Right atrium auricular region (tissue), 2 donors: Measurements from ENCODE around the gene ATRN. TPM values are rescaled to one million over a fixed set of nuclear protein-coding genes. Genes with fewer than 3 reads are reported as not detected.

Source experiments
- DNase-seq: peaks from one replicate; pipeline ENCODE4 v3.0.0-alpha.2; 2019; ENCODE audit warnings: low spot score
- H3K27ac ChIP-seq, 2 donors: fragments of 200-600 bp; sonication (generic); 1 replicate in 1 of 2; 2 replicates in 1 of 2; pipeline ENCODE4 v1.5.1; 2016 to 2019
- H3K27me3 ChIP-seq, 2 donors: fragments of 200-600 bp; sonication (generic); one replicate each; pipeline versions ENCODE4 v1.5.1 to v1.6.0; 2017 to 2019
- H3K36me3 ChIP-seq: fragments of 200-600 bp; sonication (generic); one replicate; pipeline ENCODE4 v1.5.1; 2016
- H3K4me1 ChIP-seq, 2 donors: fragments of 200-600 bp; sonication (generic); one replicate each; pipeline versions ENCODE4 v1.5.1 to v1.6.0; 2017 to 2019
- H3K4me3 ChIP-seq, 2 donors: fragments of 200-600 bp; sonication (generic); 1 replicate in 1 of 2; 2 replicates in 1 of 2; pipeline ENCODE4 v1.5.1; 2017 to 2019; ENCODE audit warnings: mild to moderate bottlenecking in 1 of 2, moderate library complexity in 1 of 2
- H3K9me3 ChIP-seq, 2 donors: fragments of 200-600 bp; sonication (generic); one replicate each; pipeline ENCODE4 v1.5.1; 2019
- total RNA-seq, 2 donors: library from RNA; depleted of rRNA; stranded (reverse); fragments of >200 nt; gene quantifications; one replicate each; pipeline ENCODE4 v1.1.0, GENCODE V29; 2016
- TF ChIP-seq, protein P1 (sequence below), 2 donors: fragments of 200-600 bp; sonication (generic); IDR thresholded peaks; one replicate each; pipeline ENCODE4 v1.5.1; 2019; ENCODE audit warnings: antibody characterized with exemption in 2 of 2

ATRN gene
- total RNA-seq, 2 donors from 2014 or later = 22.5 to 28.1 TPM

DNA sequence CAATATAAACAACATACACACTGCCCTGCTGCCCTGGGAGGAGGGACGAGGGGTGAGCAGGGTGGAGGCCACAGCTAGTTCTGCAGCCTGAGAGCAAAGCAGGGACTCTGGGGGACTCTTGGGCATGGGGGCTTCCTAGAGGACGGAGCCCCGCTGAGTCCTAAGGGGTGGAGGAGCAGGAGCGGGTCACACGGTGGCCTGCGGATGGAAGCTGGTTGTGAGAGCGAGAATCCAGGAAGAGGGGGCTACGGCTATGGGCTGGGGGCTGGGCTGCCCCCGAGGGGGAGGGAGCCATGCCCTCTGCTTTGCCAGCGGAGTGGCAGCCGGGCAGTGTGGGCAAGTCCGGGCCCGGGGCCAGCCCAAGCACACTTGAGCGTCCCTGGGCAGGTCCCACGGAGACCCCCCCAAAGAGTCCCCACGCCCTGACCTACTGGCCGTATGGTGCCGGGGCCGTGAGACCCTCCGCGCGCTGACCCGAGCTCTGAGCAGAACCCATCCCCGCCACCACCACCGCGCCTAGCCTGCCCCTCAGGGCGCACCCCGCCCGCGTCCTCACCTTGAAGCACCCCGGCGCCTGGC lies 210.6 kb downstream of the ATRN start:
- H3K4me3 ChIP-seq = peak overlapping the region; percentile 48 to 61
- no peak for DNase-seq
- peaks cover 0 to 3% of the 10 kb centered on the region in 2 donors for H3K27me3 ChIP-seq
- peaks cover 0 to 48% of the 10 kb centered on the region in 2 donors for H3K4me1 ChIP-seq
- TF ChIP-seq, protein P1, sequence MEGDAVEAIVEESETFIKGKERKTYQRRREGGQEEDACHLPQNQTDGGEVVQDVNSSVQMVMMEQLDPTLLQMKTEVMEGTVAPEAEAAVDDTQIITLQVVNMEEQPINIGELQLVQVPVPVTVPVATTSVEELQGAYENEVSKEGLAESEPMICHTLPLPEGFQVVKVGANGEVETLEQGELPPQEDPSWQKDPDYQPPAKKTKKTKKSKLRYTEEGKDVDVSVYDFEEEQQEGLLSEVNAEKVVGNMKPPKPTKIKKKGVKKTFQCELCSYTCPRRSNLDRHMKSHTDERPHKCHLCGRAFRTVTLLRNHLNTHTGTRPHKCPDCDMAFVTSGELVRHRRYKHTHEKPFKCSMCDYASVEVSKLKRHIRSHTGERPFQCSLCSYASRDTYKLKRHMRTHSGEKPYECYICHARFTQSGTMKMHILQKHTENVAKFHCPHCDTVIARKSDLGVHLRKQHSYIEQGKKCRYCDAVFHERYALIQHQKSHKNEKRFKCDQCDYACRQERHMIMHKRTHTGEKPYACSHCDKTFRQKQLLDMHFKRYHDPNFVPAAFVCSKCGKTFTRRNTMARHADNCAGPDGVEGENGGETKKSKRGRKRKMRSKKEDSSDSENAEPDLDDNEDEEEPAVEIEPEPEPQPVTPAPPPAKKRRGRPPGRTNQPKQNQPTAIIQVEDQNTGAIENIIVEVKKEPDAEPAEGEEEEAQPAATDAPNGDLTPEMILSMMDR (IDR thresholded peaks at IDR 0.05) = no peak
- H3K9me3 ChIP-seq = no peaks in the 10 kb centered on the region
- H3K36me3 ChIP-seq = no peaks in the 10 kb centered on the region
- peak overlapping the region; percentile 78 to 85 for H3K27ac ChIP-seq

DNA sequence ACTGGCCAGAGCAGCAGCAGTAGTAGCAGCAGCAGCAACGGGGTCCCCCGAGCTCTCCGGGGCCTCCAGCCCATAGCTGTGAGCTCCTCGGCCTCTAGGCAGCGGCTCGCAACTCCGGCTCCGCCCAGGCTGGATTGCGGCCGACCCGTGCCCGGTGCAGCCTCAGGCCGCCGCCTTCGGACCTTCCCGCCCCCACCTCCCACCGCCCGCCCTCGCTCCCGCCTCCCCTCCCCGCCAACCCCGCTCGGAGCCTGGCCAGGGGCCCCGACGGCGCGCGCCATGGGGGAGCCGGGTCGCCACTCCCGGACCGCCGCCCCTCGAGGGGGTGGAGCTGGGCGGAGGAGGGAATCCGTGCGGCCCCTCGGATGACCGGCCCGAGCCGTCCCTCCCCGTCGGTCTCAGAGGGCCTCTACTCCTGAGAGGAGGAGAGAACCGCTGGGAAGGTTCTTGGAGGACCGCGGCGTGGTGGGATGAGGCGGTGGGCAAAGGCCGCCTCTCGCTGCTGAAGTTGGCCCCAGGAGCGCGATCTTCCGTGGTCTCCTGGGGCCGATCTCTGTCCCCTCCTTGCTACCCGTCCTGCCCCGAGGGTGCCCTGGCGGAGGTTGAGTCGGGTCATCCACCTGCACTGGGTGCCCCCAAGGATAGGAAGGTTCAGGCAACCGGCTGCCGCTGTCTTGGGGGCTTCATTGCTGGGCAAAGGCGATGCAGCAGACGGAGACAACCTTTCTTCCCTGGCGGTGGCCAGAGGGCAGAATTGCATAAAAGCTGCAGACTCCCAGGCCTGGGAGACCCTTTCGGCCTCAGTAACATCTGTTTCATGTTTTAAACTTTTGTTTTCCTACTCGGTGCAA lies 211.3 kb downstream of the ATRN start, which contains the start of gene ADAM33:
ADAM33 (minus strand) TSS at position 80 of the 851 bp plus-strand sequence; CDS start at position 74, 6 bp downstream.
- H3K36me3 ChIP-seq = no peaks in the 10 kb centered on the region
- H3K27ac ChIP-seq = peak within 1 kb of the TSS; percentile 78 to 85
- no peak for DNase-seq
- H3K9me3 ChIP-seq = no peaks in the 10 kb centered on the region
- peak within 1 kb of the TSS; percentile 48 to 61 for H3K4me3 ChIP-seq
- peaks cover 0 to 48% of the 10 kb centered on the region in 2 donors for H3K4me1 ChIP-seq
- TF ChIP-seq, protein P1 (IDR thresholded peaks at IDR 0.05) = no peak
- H3K27me3 ChIP-seq = peaks cover 0 to 3% of the 10 kb centered on the region in 2 donors

DNA sequence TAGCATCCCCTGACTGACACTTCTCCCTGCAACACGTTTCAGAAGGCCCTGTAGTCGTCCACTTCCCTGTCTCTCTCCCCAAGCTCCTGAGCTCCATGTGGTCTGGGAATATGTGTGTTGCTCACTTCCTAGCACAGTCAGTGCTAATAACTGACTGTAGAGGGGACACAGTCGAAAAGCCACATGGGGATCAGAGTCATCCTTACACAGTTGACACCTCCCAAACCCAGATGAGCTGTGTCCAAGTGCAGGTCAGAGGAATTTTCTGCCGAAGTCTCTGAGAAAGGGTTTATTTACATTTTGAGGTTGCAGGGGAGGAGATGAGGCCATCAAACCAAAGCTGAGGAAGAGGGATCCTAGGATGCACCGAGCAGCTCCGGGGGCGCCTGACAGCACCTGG lies 214.5 kb downstream of the ATRN start:
- Histone ChIP-seq H3K4me3 (no peak overlapping the region), H3K36me3 (no peaks in the 10 kb centered on the region), H3K4me1 (peaks cover 0 to 34% of the 10 kb centered on the region in 2 donors), H3K27ac (no peak overlapping the region), H3K9me3 (no peaks in the 10 kb centered on the region), H3K27me3 (peaks cover 0 to 3% of the 10 kb centered on the region in 2 donors)
- TF ChIP-seq, protein P1 (IDR thresholded peaks at IDR 0.05) = no peak
- DNase-seq = no peak

DNA sequence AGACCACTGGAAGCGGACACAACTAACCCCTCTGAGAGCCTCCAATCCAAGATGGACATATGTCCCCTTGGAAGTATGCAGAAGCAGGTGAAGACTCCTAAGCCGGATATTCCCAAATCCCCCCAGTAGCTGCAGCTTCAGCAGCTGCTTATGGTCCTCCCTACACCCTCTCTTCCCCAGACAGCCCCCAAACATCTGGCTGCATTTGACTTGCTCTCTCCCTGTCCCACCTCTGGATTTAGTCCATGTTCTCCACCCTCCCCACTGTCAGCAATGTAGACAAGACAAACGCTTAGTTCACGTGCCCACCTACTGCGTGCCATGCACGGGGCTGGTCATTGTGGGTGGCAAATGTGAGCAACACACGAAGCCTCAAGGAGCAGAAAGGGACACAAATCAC lies 215.6 kb downstream of the ATRN start:
- no peak overlapping the region for H3K4me3 ChIP-seq
- peak overlapping the region; percentile 6 to 63 for H3K27ac ChIP-seq
- H3K36me3 ChIP-seq = no peaks in the 10 kb centered on the region
- DNase-seq = no peak
- H3K4me1 ChIP-seq = peaks cover 0 to 23% of the 10 kb centered on the region in 2 donors
- H3K9me3 ChIP-seq = no peaks in the 10 kb centered on the region
- peaks cover 0 to 3% of the 10 kb centered on the region in 2 donors for H3K27me3 ChIP-seq
- TF ChIP-seq, protein P1 (IDR thresholded peaks at IDR 0.05) = no peak

DNA sequence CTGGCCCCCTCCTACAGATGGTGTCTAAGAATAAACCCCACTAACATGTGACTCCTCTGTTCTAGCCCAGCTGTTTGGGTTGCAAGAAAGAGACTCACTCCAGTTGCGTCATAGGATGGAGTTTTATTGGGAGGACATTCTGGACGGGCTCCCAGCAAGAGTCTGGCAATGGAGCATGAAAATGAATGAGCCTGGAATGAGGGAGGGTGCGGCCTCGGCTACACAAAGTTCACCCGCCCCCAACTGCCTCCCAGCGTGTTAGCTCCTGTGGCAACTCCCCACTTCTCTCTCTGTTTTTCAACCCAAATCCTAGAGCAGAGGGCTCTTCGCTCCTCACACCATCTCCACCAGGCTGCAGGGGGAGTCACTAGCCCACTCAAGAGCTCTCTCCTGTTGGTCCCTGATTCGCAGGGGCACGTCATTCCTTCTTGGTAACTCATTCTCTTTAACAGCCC lies 216.1 kb downstream of the ATRN start:
- Histone ChIP-seq H3K4me3 (no peak overlapping the region), H3K36me3 (no peaks in the 10 kb centered on the region), H3K27ac (peak overlapping the region; percentile 63 to 68), H3K27me3 (peaks cover 0 to 3% of the 10 kb centered on the region in 2 donors), H3K9me3 (no peaks in the 10 kb centered on the region), H3K4me1 (peaks cover 0 to 18% of the 10 kb centered on the region in 2 donors)
- TF ChIP-seq, protein P1 (IDR thresholded peaks at IDR 0.05) = no peak
- peak; percentile 94 for DNase-seq
